Measurements from ENCODE around the gene STPG1.

The STPG1 gene

DNA sequence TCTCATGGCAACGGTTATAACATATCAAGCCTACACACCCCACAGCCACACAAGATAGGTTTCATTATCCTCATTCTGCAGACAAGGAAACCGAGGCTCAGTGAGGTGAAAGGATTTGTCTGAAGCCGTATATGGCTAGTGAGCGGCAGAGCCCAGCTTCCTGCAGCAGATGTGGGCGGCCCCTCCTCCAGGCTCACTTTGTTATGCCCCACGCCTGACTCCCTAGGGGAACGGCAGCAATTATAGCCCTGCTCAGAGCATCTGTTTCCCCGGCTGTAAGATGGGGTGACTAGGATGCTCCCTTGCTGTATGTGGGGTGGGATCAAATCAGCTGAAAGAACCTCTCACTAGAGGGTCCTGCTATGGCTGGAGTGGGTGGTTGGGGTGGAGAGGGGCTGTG lies 72.3 kb downstream of the STPG1 start:
- no peak for DNase-seq (ENCODE audit: low read depth)

DNA sequence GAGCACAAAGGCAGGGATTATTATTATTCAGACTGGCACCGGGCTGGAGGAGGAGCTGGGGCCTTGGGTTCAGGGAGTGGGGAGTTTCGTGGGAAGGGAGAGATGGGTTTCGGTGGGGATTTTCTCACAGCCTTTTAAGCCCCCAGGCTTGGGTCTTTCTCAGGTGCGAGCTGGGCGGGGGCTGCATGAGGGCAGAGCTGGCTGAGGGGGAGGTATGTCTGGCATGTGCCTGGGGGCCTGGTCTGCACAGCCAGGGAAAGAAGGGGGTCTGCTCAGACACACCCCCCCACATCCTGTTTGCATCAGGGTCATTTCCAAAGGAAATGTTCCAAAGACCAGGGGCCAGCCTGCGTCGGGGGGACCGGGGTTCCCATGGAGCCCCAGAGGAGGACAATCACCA lies 72.8 kb downstream of the STPG1 start:
- no peak for DNase-seq (ENCODE audit: low read depth)

DNA sequence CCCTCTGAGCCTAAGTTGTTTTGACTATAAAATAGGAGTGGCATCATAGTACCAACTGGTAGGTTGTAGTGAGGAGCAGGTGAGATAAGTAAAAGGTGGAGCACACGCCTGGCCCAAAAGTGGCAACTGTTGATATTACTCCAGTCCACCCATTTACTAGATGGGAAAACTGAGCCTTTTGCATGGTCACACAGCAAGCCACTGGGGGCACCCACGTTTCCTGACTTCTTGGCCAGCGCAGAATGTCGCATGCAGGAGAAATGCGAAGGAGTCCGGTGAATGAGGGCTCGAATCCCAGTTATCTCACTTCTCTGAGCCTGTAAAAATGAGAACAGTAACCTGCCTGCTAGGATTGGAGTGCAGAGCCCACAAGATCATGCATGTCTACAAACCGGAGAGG lies 73.6 kb downstream of the STPG1 start:
- DNase-seq (ENCODE audit: low read depth), result no peak

DNA sequence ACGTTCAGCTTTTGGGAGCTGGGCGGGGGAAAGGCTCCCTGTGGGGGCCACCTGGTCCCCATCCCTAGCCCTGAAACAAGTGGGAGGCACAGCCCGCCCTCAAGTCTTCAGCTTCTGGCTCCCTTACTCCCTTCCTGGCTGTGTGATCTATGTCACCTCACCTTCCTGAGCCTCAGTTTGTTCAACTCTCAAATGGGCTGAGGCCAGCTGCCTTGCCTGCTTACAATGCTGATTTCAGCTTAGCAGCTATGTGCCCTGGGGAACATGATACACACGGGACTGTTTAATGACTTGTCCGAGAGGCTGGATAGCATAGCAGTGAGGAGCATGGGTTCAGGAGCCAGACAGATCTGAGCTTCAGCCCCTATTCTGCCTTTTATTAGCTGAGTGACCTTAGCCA lies 75.1 kb downstream of the STPG1 start:
- DNase-seq (ENCODE audit: low read depth), result no peak

DNA sequence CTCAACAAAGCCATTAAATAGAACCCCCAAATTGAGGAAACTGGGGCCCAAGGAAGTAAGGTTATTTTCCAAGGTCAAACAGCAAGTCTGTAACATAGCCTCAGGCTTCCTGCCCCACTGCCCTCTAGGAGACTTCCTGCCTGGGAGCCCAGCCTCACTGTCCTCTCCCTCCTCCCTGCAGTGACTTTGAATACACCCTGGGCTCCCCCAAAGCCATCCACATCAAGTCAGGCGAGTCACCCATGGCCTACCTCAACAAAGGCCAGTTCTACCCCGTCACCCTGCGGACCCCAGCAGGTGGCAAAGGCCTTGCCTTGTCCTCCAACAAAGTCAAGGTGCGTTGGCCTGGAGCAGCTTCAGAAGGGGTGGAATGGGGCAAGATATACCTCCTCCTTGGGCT lies 76.1 kb downstream of the STPG1 start:
- DNase-seq (ENCODE audit: low read depth), result no peak

DNA sequence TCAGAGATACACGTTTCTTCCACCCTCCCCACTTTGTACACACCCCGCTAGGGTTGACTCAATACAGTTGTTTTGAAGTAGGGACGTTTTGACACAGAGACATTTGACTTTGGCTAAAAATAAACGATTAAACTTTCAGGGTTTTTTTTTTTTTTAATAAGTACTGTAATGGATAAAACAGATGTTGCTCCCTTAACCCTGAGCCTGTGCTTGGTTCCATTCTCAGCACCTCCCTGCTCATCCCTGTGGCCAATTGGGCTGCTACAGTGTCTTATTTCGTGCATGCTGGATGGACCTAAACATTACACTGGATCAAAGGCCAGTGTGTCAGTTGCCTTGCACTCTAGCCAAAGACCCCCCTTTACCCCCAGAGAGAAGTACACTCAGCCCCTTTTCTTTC lies 77.5 kb downstream of the STPG1 start:
- DNase-seq (ENCODE audit: low read depth), result no peak

DNA sequence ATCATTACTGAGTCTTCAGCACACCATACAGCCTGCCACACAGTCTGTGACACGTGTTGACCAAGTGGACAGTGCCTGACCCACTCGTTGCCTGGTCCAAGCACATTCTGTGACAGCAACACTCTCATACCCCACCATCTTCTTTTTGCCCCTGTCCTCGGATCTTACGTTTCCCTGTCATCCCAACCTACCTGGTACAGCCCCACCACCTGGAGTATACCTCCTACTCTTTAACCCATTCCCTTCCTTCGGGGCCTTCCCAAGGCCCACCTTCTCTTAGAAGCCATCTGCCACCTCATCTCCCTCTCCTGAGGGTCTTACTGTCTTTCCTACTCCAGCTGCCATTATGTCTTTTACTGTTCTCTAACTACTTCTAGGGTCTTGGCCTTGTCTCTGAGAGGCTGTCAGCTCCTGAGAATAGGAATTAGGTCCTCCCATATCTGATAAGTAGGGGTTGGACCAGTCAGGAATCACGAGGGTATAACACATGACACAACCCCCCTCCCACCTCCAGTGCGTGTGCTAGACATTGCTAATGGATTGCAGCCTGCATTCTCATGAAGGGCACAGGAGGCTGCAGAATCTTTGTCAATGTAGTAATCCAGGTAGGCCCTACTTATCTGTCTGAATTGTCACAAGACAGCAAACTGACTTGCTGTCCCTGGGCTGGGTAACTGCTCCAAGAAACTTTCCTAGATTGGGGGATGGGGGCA lies 81.5 kb downstream of the STPG1 start:
- no peak for DNase-seq (ENCODE audit: low read depth)

DNA sequence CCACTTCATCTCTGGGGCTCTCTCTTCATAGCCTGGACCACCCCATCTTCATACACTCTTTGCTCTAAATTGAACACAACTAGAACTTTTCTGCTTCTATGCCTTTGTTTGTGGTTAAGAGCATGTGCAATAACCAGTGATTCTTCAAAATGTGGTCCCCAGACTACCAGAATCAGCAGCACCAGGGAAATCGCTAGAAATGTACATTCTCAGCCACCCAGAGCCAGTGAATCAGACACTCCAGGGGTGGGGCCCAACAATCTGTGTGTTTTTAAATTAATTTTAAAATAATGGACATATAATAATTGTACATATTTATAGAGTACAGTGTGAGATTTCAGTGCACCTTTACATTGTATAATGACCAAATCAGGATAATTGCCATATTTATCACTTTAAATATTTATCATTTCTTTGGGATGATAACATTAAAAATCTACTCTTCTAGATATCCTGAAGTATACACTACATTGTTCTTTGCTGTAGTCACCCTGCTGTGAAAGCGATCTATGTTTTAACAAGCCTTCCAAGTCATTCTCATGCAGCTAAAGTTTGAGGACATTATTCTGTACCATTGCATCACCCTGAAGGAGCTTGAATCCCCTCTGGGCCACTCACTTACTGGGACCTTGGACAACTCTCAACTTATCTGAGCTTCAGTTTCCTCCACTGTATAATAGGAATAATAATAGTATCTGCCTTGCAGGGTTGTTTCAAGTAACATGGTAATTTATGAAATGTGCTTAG lies 83.6 kb downstream of the STPG1 start:
- no peak for DNase-seq (ENCODE audit: low read depth)

DNA sequence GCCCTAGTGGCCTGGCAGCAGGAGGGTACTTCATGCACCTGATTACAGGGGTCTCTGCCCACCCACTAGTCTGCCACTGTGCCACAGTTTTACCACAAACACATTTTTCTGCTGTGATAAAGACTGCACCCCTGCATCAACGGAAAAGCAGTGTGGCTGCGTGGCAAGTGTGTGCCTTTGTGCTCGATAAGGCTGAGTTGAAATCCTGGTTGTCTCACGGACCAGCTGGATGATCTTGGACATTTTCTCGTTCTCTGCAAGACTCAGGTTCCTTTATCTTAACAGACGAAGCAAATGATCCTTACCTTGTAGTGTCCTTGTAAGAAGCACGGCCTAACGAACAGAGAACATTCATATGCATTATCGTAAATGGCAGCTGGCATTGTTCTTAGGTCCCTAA lies 84.3 kb downstream of the STPG1 start:
- no peak for DNase-seq (ENCODE audit: low read depth)

DNA sequence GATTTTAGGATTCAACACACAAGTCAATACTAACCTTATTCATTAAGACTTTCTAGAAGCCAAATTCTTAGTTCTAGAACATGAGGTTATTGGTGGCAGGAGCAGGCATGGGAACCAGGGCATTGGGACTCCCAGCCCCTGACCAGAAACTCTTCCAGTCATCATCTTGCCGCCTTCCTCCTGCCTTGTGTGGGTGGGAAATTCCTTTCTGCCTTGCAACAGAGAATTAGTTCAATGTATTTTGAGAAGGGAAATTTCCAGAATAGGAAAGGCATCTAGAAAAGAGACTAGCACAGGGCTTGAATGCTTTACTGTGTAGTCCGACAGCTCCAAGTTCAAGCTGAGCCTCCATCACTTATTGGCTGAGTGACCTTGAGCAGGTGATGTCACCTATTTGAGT lies 85.7 kb downstream of the STPG1 start:
- DNase-seq (ENCODE audit: low read depth), result no peak

DNA sequence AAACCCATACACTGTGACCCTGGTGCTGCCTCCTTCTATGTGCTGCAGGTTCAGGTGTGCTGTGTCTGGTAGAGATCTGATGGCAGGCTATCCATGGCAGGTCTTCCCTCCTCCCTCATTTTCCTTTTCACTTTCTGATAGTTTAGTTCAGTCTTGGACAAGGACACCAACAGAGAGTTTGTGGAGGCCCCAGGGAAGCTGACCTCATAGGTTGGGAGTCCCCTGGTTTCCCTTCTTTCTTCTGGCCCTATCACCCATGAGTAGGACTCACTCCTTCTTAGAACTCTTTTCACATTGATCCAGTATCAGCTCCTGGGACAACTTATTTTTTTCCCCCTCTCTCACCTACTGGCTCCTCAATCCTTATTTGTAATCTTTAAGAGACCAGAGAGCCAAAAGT lies 86.1 kb downstream of the STPG1 start:
- DNase-seq (ENCODE audit: low read depth), result no peak

DNA sequence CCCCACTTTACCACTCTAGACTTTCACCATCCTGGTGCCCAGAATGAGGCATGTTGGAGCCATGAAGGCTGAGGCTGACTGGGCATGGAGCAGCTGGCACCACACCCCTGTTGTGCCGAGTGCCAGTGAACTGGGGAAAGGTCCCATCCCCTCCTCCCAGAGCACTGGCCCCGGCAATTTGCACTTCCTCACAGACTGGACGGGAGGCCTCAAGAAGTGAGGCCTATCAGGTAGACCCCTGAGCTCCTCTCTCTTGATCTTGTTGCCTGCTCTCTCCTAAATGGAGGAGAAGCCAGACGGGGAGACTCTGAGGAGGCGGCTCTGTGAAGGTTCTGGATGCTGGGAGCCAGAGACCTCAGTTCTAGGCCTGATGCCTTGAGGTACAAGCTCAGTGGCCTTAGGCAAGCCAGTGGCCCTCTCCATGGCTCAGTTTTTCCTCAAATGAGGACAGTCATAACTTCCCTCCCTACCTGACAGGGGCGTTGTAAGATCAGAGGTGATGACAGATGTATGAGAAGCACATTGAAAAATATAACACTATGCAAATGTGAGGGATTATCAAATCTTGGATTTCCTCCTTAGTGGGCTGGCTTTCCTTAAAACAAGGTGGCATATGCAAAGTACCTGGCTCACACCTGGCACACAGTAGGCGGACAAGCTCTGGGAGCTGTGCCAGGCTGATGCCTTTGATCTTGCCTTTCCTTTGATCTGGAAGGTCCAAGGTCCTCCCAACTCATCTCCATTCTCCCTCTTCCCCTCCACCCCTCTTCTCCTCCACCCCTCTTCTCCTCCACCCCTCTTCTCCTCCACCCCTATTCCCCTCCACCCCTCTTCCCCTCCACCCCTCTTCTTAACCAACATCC lies 87.8 kb downstream of the STPG1 start:
- no peak for DNase-seq (ENCODE audit: low read depth)

DNA sequence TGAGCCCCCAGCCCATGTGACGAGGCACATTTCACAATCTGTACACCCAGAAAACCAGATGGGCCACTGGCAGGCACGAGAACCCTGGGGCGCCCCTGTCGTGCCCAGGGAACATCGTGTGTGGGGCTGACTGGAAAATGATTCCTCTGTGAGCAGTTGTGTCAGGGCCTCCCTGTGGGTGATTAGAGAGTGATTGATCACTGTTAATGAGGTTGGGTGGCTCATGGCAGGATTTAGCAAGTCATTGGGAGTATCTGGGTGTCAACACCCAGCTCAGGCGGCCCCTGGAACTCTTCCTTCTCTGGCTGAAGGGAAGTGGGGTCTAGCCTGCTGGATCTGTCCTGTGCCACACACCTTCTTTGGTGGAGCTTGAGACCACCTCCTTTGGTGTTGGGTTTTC lies 88.7 kb downstream of the STPG1 start:
- DNase-seq (ENCODE audit: low read depth), result no peak

DNA sequence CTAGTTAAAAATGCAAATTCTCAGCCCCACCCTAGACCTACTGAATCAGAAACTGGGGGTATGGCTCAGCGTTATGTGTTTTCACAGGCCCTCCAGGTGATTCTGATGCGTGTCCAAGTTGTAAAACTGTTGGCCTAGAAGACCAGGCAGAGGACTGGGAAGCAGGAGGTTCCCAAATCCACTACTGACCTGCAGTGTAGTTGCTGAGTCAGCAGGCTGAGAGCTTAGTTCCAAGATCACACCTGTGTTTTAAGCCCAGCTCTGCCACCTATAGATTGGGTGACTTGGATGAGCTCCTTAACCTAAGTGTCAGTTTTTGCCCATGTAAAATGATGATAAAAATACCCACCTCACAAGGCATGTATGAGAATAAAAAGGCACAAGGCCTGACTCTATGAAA lies 90.3 kb downstream of the STPG1 start:
- no peak for DNase-seq (ENCODE audit: low read depth)

DNA sequence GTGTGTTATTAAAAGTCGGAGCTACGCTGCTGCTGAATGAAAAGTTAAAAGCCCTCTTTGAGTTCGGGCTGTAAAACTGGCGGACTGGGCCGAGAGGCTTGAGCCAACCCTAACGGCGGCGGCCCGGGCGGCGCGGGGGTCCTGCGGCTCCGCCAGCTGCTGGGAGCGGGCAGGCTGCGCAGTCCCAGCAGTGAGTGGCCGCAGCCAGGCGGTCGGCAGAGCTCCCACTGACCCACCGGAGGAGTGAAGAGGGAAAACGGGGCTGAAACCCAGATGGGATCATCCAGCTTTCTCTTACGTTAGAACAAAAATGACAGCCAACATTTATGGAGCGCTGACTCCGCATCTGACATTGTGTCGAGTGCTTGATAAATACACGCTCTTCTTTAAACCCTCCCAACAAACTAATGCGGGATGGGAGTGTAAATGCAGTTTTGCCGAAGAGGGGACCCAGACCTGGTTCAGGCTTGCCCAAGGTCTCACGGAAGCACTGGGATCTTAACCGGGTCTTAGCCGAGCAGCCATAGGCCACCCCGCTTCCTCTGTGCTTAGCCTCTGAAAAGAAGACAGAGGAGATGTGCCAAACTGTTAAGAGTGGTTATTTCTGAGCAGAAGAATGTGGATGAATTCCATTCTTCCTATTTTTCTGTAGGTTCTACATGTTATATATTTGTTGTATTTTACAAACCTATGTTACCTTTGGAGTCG lies 91.0 kb downstream of the STPG1 start:
- DNase-seq (ENCODE audit: low read depth), result no peak

DNA sequence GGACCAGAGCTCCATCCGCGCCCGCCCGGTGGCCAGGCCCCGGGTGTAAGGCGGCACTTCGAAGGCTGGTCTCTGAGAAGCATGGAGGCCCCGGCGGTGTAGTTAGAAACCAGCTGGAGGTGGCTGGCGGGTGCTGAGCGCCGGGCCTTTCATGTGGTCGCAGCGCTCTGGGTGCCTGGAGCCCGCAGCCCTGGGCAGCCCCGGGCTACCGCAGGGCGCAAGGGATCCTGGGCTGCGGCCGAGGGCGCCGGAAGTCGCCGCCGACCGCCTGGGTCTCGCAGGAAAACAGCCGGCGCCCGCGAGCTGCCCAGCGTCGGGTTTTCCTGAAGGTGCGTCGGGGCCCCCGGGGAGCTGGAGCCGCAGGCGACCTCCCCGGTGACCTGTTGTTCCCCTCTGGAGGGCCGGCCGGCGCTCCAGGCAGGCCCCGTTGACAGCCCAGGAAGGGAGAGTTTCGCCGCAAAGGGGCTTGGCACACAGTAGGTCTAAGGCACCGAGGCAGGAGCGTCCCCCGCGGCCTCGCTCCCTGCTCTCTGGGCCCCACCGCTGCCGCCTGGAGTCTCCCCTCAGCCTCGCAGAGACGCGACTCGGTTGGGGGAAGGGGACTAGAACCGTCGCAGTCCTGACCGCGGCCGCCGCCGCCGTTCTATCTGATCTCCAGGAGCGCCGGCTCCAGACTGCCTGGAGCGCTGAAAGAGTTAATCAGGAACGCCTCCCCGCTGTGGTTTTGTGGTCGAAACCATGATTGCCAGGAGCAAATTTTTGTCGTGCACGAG lies 91.7 kb downstream of the STPG1 start:
- peak; percentile 67 for DNase-seq (ENCODE audit: low read depth)

DNA sequence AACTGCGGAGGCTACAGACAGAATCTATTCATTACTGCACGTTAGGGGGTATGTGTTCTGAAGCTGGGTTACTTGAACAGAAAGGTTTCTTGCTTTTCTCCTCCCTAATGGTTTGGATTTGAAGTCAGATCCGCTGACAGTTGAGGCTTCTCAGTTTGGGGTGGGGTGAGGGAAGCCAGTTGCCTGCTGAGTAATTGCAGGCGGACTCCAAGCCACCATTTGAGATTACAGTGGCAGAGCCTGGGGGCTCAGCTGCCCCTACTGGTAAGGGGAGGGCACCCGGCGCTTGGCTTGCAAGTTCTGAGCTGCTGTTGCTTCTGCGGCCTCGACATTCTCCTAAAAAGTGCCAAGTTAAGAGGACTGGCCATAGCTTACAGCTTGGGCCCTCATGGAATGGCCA lies 92.5 kb downstream of the STPG1 start:
- DNase-seq (ENCODE audit: low read depth), result no peak

DNA sequence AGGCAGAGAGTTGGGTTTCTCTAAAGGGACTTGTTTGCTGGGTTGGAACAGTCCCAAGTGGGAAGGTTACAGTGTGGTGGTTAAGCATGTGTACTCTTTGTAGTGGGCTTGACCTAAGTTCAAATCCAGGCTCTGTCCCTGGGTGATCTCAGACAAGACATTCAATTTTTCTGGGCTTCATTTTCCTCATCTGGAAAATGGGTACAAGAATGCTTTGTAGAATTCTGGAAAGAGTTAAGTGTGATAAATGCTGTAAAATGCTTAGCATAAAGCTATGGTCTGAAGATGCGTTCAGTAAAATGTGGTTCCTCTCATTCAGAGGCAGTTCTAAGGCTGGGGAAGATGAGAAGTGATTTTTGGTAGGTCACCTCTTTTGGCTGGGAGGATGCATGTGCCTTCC lies 93.6 kb downstream of the STPG1 start:
- DNase-seq (ENCODE audit: low read depth), result no peak

DNA sequence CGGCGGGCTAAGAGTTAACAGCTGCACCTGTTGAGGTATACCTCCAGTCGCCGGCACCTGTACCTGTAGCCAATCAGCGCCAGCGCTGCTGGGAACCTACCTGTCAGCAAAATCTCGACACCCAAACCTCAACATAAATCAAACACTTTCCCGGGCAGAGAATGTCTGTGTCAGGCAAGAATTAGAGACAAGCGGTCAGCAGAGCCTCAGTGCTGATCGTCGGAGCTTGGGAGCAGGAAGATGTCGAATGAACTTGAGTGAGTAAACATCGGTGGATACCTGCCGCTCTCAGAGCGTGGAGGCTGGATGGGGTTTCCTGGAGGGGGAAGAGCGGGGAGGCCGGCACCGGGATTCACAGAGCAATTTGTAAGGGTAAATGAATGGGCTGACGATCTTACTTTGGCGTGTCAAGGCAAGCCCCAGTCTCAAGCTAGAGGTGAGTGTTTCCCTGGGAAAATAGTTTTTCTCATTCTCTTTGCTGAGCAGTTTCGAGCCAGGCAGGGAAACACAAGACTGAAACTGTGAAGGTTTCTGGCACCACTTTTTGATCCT lies 94.2 kb downstream of the STPG1 start, which contains the start of gene GRHL3:
Gene GRHL3, plus strand, starts transcription at position 46 of the 552 bp plus-strand sequence. Its CDS starts 195 bp downstream, at position 241.
- no peak for DNase-seq (ENCODE audit: low read depth)

DNA sequence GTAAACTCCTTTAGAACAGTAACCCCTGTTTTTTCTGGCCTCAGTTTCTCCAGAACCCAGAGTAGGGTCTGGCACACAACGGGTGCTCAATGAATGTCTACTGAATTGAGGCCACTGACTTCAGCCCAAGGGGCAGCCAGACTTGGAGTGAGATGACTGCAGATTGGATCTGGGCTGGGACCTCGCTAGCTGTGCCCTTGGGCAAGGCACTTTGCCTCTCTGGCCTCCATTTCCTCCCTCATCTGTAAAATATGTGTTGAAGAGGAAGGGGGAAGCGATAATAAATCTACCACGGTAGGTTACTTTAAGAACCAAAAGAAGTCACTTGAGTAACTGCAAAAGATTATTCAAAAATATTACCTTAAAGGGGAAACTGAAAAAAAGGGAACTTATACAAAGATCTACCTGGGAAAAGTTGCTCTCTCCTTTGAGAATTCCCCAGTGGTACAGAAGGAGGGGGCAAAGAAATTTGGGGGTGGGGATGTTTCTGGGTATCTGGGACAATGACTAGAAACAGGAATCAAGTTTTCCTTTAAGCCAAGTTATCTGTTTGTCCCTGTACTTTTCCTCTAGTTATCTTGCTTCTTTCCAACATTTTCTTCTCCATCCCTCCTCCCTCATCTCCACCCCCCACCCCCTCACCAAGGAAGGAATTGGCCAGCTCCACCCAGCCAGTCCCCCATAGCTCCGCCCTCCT lies 94.8 kb downstream of the STPG1 start:
- DNase-seq (ENCODE audit: low read depth), result no peak

Measured in activated T-cell treated with anti-CD3 and anti-CD28 coated beads for 24 hours (primary cell).